Activated CD4-positive, alpha-beta T cell treated with anti-CD3 and anti-CD28 coated beads for 4 hours (primary cell): ENCODE measurements around the gene LRP1B.
"Not testable (repeated sequence)": the region's sequence is repeated elsewhere in the genome, so short reads cannot be mapped to it uniquely, and the experiment has no call there.

Source experiments
- DNase-seq, 2 donors: peaks; one replicate each; pipeline ENCODE4 v3.0.0-alpha.2; 2020

The LRP1B gene

GRCh38 chr2:141207036-141207385 is 923.8 kb downstream of the LRP1B start:
- DNase-seq = no peak

- DNase-seq = no peak
Observed at GRCh38 chr2:141201016-141201565, 929.7 kb downstream of the LRP1B start.

GRCh38 chr2:141200191-141200590 is 930.6 kb downstream of the LRP1B start:
- no peak for DNase-seq

GRCh38 chr2:141199711-141200110 is 931.1 kb downstream of the LRP1B start:
- no peak for DNase-seq

- DNase-seq = no peak
Observed at GRCh38 chr2:141195087-141195486, 935.7 kb downstream of the LRP1B start.

- no peak for DNase-seq
Observed at GRCh38 chr2:141187075-141187439, 943.8 kb downstream of the LRP1B start.

GRCh38 chr2:141186413-141187074 is 944.3 kb downstream of the LRP1B start:
- DNase-seq = no peak

GRCh38 chr2:141182246-141182645 is 948.6 kb downstream of the LRP1B start:
- no peak for DNase-seq

- DNase-seq = not testable (repeated sequence)
Observed at GRCh38 chr2:141169117-141169516, 961.7 kb downstream of the LRP1B start.

GRCh38 chr2:141162314-141162713 is 968.5 kb downstream of the LRP1B start:
- no peak for DNase-seq

- DNase-seq = no peak
Observed at GRCh38 chr2:141151611-141152286, 979.1 kb downstream of the LRP1B start.

- no peak for DNase-seq
Observed at GRCh38 chr2:141142025-141142424, 988.8 kb downstream of the LRP1B start.

- no peak for DNase-seq
Observed at GRCh38 chr2:141137122-141137693, 993.6 kb downstream of the LRP1B start.

- DNase-seq = no peak
Observed at GRCh38 chr2:141133883-141134282, 996.9 kb downstream of the LRP1B start.

GRCh38 chr2:141125432-141125831 is 1005.4 kb downstream of the LRP1B start:
- no peak for DNase-seq

- no peak for DNase-seq
Observed at GRCh38 chr2:141118836-141119235, 1012.0 kb downstream of the LRP1B start.

GRCh38 chr2:141113301-141113700 is 1017.5 kb downstream of the LRP1B start:
- DNase-seq = no peak

- DNase-seq = no peak
Observed at GRCh38 chr2:141109633-141110032, 1021.2 kb downstream of the LRP1B start.

- no peak for DNase-seq
Observed at GRCh38 chr2:141105763-141106162, 1025.1 kb downstream of the LRP1B start.

- no peak for DNase-seq
Observed at GRCh38 chr2:141103216-141103615, 1027.6 kb downstream of the LRP1B start.

- no peak for DNase-seq
Observed at GRCh38 chr2:141079231-141079630, 1051.6 kb downstream of the LRP1B start.

- DNase-seq = no peak
Observed at GRCh38 chr2:141075753-141076152, 1055.1 kb downstream of the LRP1B start.

GRCh38 chr2:141068053-141068682 is 1062.6 kb downstream of the LRP1B start:
- DNase-seq = no peak

- no peak for DNase-seq
Observed at GRCh38 chr2:141065042-141065441, 1065.8 kb downstream of the LRP1B start.
